HepG2 (cell line): ENCODE results near the gene ZNF141. TPM values are rescaled to one million over a fixed set of nuclear protein-coding genes. Genes with fewer than 3 reads are reported as not detected.

Experiments
- ATAC-seq: fragments of 200-7000 bp; cut with Tn5 transposase; 3 replicates; pipeline ENCODE4 v1.9.1; 2020; ENCODE audit warnings: mild to moderate bottlenecking, moderate library complexity
- BruUV-seq: library from RNA; stranded (reverse); fragments of 400-500 nt; replicated peaks from 2 replicates; lab custom pipeline; 2021; lab: Mats Ljungman, UMichigan
- CTCF ChIA-PET: fragments of 300-600 bp; formaldehyde crosslinking; extraction: SDS; loops from one replicate; lab custom pipeline; 2021; ENCODE audit warnings: low total read pairs, inconsistent platforms, low intra/inter-chr PET ratio; lab: Yijun Ruan, JAX
- POLR2A ChIA-PET: fragments of 350-600 bp; sonication (Branson Sonifier 250); formaldehyde crosslinking; loops from one replicate; lab custom pipeline; 2020; ENCODE audit warnings: antibody characterized with exemption, inconsistent platforms; lab: Yijun Ruan, JAX
- DNase-seq: peaks from one replicate; pipeline ENCODE4 v3.0.0-alpha.2; 2015; ENCODE audit warnings: low spot score
- FAIRE-seq: peaks from 3 replicates; lab custom pipeline; 2011; peaks lifted over from hg19 to GRCh38; lab: Jason Lieb, UNC
- H2AFZ ChIP-seq: one replicate; pipeline ENCODE4 v1.6.1; 2011; ENCODE audit warnings: low read length, inconsistent platforms
- H3K27ac ChIP-seq: fragments of 300-600 bp; 3 replicates; pipeline ENCODE4 v1.8.0; 2011; ENCODE audit warnings: mixed run types, mild to moderate bottlenecking, mixed read lengths, low read length, inconsistent platforms; ENCODE audit not compliant: insufficient read depth; ENCODE audit errors: extremely low read length
- H3K27me3 ChIP-seq, 2 experiments: fragments of 200-600 bp in 1 of 2; 2 replicates in 1 of 2; 3 replicates in 1 of 2; pipeline versions ENCODE4 v1.6.0 to v1.8.0; 2011; ENCODE audit warnings: low read length in 2 of 2, mild to moderate bottlenecking in 2 of 2, moderate library complexity in 2 of 2, inconsistent platforms in 1 of 2; ENCODE audit not compliant: insufficient read depth in 2 of 2, control insufficient read depth in 1 of 2
- H3K36me3 ChIP-seq, 2 experiments: fragments of 200-600 bp in 1 of 2; replicated peaks in 1 of 2; 2 replicates in 1 of 2; 3 replicates in 1 of 2; pipeline versions ENCODE4 v1.5.1 to v1.8.0; 2011; ENCODE audit warnings: low read length in 2 of 2, inconsistent platforms in 1 of 2; ENCODE audit not compliant: insufficient read depth in 2 of 2, control insufficient read depth in 1 of 2
- H3K4me1 ChIP-seq: 2 replicates; pipeline ENCODE4 v1.5.1; 2012; ENCODE audit warnings: low read length, inconsistent platforms; ENCODE audit not compliant: insufficient read depth
- H3K4me2 ChIP-seq: 2 replicates; pipeline ENCODE4 v1.6.0; 2011; ENCODE audit warnings: low read depth, low read length, inconsistent platforms
- H3K4me3 ChIP-seq, 3 experiments: fragments of 200-600 bp in 1 of 3; sonication (generic), shearing (Covaris generic) in 1 of 3; replicated peaks in 1 of 3; 2 replicates each; pipeline ENCODE4 v1.5.1; 2011 to 2016; ENCODE audit warnings: low read length in 3 of 3, inconsistent platforms in 2 of 3, low read depth in 2 of 3, mild to moderate bottlenecking in 2 of 3, control low read depth in 1 of 3, mixed read lengths in 1 of 3; ENCODE audit not compliant: insufficient read depth in 1 of 3
- H3K79me2 ChIP-seq: one replicate; pipeline ENCODE4 v1.6.1; 2011; ENCODE audit warnings: low read length, inconsistent platforms; ENCODE audit not compliant: insufficient read depth
- H3K9ac ChIP-seq: 2 replicates; pipeline ENCODE4 v1.6.0; 2011; ENCODE audit warnings: mild to moderate bottlenecking, low read depth, low read length, inconsistent platforms; ENCODE audit not compliant: insufficient read depth
- H3K9me3 ChIP-seq: 2 replicates; pipeline ENCODE4 v1.5.1; 2012; ENCODE audit warnings: mild to moderate bottlenecking, low read length
- H4K20me1 ChIP-seq: 2 replicates; pipeline ENCODE4 v1.6.0; 2011; ENCODE audit warnings: inconsistent platforms, mild to moderate bottlenecking, low read length, moderate library complexity; ENCODE audit not compliant: insufficient read depth
- BHLHE40 ChIP-seq: IDR thresholded peaks from 2 replicates; pipeline ENCODE4 v1.6.1; 2011; ENCODE audit warnings: low read length, improper control_type of control experiment
- E2F2 ChIP-seq: sonication (generic); formaldehyde crosslinking; IDR thresholded peaks from 2 replicates; pipeline ENCODE4 v1.4.0; 2020; ENCODE audit warnings: missing genetic modification reagents, borderline replicate concordance
- HDAC6 ChIP-seq: fragments of 200-600 bp; sonication (generic); IDR thresholded peaks from 2 replicates; pipeline ENCODE4 v1.7.0; 2017; ENCODE audit warnings: mild to moderate bottlenecking, antibody characterized with exemption, low read length, low read depth
- HIC2 ChIP-seq: sonication (generic); formaldehyde crosslinking; IDR thresholded peaks from 2 replicates; pipeline ENCODE4 v1.9.0; 2022; ENCODE audit warnings: low read depth, missing genetic modification reagents
- PCBP2 ChIP-seq: fragments of 200-400 bp; formaldehyde crosslinking; optimal IDR thresholded peaks from 2 replicates; pipeline ENCODE3; 2018; ENCODE audit warnings: low read length, low read depth; ENCODE audit not compliant: poor library complexity, severe bottlenecking
- SMAD3 ChIP-seq: sonication (generic); formaldehyde crosslinking; IDR thresholded peaks from 2 replicates; pipeline ENCODE4 v1.4.0; 2020; ENCODE audit warnings: missing genetic modification reagents
- ZFYVE20 ChIP-seq: sonication (generic); formaldehyde crosslinking; IDR thresholded peaks from 2 replicates; pipeline ENCODE4 v1.8.0; 2023; ENCODE audit warnings: low read depth, mild to moderate bottlenecking, moderate library complexity, missing genetic modification reagents, borderline replicate concordance
- ZNF296 ChIP-seq: sonication (generic); formaldehyde crosslinking; conservative IDR thresholded peaks from 2 replicates; pipeline ENCODE4 v1.5.0; 2020; ENCODE audit warnings: mild to moderate bottlenecking, missing genetic modification reagents
- ZNF510 ChIP-seq: sonication (generic); formaldehyde crosslinking; IDR thresholded peaks from 2 replicates; pipeline ENCODE4 v1.4.0; 2020; ENCODE audit warnings: low read depth, mild to moderate bottlenecking, missing genetic modification reagents
- WGBS: methylation state at CpG from one replicate; pipeline ENCODE4 v1.1.6; 2017; ENCODE audit warnings: low lambda C conversion rate; 5-methylcytosine and 5-hydroxymethylcytosine counted together
- in situ Hi-C: cut with HindIII; loops from 2 replicates; pipeline ENCODE4 v1.10.0; 2017; ENCODE audit warnings: low pct_unique_long_range_greater_than_20kb; ENCODE audit not compliant: extremely low pct_ligation_motif_present
- intact Hi-C: fragments of 100-400 bp; cut with micrococcal nuclease; formaldehyde crosslinking; loops from one replicate; pipeline ENCODE4 v1.10.0; 2022; ENCODE audit not compliant: unreplicated experiment
- polyA plus RNA-seq, 8 experiments: library from polyadenylated mRNA; depleted of rRNA in 3 of 8; stranded (reverse) in 7 of 8; unstranded in 1 of 8; fragments of >200 nt; fragmentation: Illumina TruSeq in 4 of 8; extraction: Trizol in 4 of 8; gene quantifications; 2 replicates each; pipeline versions ENCODE4 v1.2.1 to v1.2.3, GENCODE V29; 2011 to 2016; ENCODE audit warnings: low read depth in 4 of 8, missing spikeins in 1 of 8, mixed read lengths in 1 of 8; ENCODE audit not compliant: insufficient read depth in 1 of 8
- total RNA-seq, 5 experiments: library from RNA; depleted of rRNA; stranded (reverse); fragments of >200 nt; fragmentation: Illumina TruSeq; extraction: Trizol; gene quantifications; 2 replicates each; pipeline ENCODE4 v1.2.3, GENCODE V29; 2016; ENCODE audit warnings: low read depth in 1 of 5

ZNF141 gene
- total and polyA plus RNA-seq, 2 of the 13 experiments (the other 11 are each of a cell fraction or from before 2014, with no cell fraction given), result not detected

GRCh38 chr4:337143-337931, at the start of gene ZNF141 (continued):
- no peak for TF ChIP-seq PCBP2

GRCh38 chr4:288891-289290, 48.7 kb upstream of the ZNF141 start:
- H3K27me3 ChIP-seq, result no peaks in the 10 kb centered on the region
- ATAC-seq, result no peak
- CTCF ChIA-PET, result no interaction called here
- no peak for TF ChIP-seq BHLHE40
- no peak for TF ChIP-seq HIC2 (CRISPR knock-in tag)
- TF ChIP-seq ZNF510, result no peak
- TF ChIP-seq HDAC6, result no peak
- no peak for TF ChIP-seq ZFYVE20 (CRISPR knock-in tag)
- TF ChIP-seq E2F2, result no peak
- no peak for TF ChIP-seq SMAD3 (CRISPR knock-in tag)
- no peak for TF ChIP-seq ZNF296
- TF ChIP-seq, all 625 proteins: peak for 0
- Histone ChIP-seq H3K9me3 (peaks cover 77% of the 10 kb centered on the region), H3K27ac (no peak overlapping the region), H4K20me1 (no peaks in the 10 kb centered on the region), H3K36me3 (no peaks in the 10 kb centered on the region), H3K4me3 (no peak overlapping the region), H3K4me1 (no peaks in the 10 kb centered on the region), H2AFZ (no peak overlapping the region), H3K79me2 (no peaks in the 10 kb centered on the region), H3K9ac (no peak overlapping the region), H3K4me2 (no peak overlapping the region)
- DNase-seq (no peak), FAIRE-seq (no peak)
- WGBS, result 0% methylated on average over 2 of the region's 2 CpGs
- POLR2A ChIA-PET, result no interaction called here
- intact Hi-C loops (no loop called here), in situ Hi-C loops (no loop called here)
- no TSS peak for BruUV-seq
